ENCODE results near the gene MYRIP. TPM values are rescaled to one million over a fixed set of nuclear protein-coding genes. Genes with fewer than 3 reads are reported as not detected.

Gene MYRIP
- total and polyA plus RNA-seq, 2 of the 4 experiments (the other 2 are of a cell fraction): not detected

GRCh38 chr3:39762537-39763070 is 46.8 kb upstream of the MYRIP start:
- no peak overlapping the region for H2BK120ac ChIP-seq (ENCODE audit: low read depth, low read length)
- no peak overlapping the region for H2AK9ac ChIP-seq (replicated peaks; ENCODE audit: low read depth, low read length, poor library complexity)
- DNase-seq: no peak
- H3K27ac ChIP-seq (ENCODE audit: insufficient read depth, low read length): no peak overlapping the region
- no peak overlapping the region for H3K18ac ChIP-seq (ENCODE audit: low read depth, low read length)
- H2BK15ac ChIP-seq (ENCODE audit: low read depth, low read length): no peak overlapping the region
- H2AK5ac ChIP-seq (ENCODE audit: low read depth, low read length): no peak overlapping the region
- no peaks in the 10 kb centered on the region for H3K79me1 ChIP-seq (ENCODE audit: low read depth in 1 of 2, low read length in 2 of 2)
- ChIA-PET POLR2A (ENCODE audit: unreplicated experiment) (no interaction called here), CTCF (interaction anchor here (0.7 kb wide), 1 partner anchor 29 kb away, joined by 4 read pairs; no protein-coding TSS in a partner anchor)
- no peak overlapping the region for H3K14ac ChIP-seq (replicated peaks; ENCODE audit: low read depth, low read length)
- no peak overlapping the region for H2BK5ac ChIP-seq (ENCODE audit: low read depth, low read length, poor library complexity, severe bottlenecking)
- H3K27me3 ChIP-seq (ENCODE audit: control insufficient read depth, insufficient read depth, low read length): no peaks in the 10 kb centered on the region
- no peak for ATAC-seq (ENCODE audit: low read depth)
- no peak overlapping the region for H3K4me2 ChIP-seq (ENCODE audit: low read depth, low read length)
- H3K9me1 ChIP-seq (ENCODE audit: insufficient read depth, low read length): no peaks in the 10 kb centered on the region
- no peaks in the 10 kb centered on the region for H4K20me1 ChIP-seq (ENCODE audit: insufficient read depth, low read length)
- H2AFZ ChIP-seq (replicated peaks; ENCODE audit: low read length, poor library complexity): no peak overlapping the region
- BruUV-seq (replicated peaks): no TSS peak
- no peak overlapping the region for H3K4ac ChIP-seq (ENCODE audit: low read depth, low read length)
- H3K4me1 ChIP-seq (ENCODE audit: control insufficient read depth, insufficient read depth, low read length): no peaks in the 10 kb centered on the region
- no peak overlapping the region for H3K9ac ChIP-seq (ENCODE audit: low read depth, low read length)
- H2BK20ac ChIP-seq (ENCODE audit: low read depth, low read length): no peak overlapping the region
- in situ Hi-C loops (cut with MboI; ENCODE audit: low sequenced_read_pairs) (no loop called here), dilution Hi-C loops (cut with HindIII; ENCODE audit: low sequenced_read_pairs, unreplicated experiment) (no loop called here), intact Hi-C loops (cut with micrococcal nuclease) (no loop called here)
- H4K5ac ChIP-seq (ENCODE audit: low read depth, low read length): no peak overlapping the region
- WGBS, 2 experiments (ENCODE audit: extremely low coverage in 2 of 2, insufficient read length in 1 of 2): no CpG with 5 or more reads among the region's 1 CpG
- H3K9me3 ChIP-seq (ENCODE audit: control insufficient read depth, insufficient read depth, low read length): peaks cover 4% of the 10 kb centered on the region
- H3K4me3 ChIP-seq (ENCODE audit: insufficient read depth, low read depth, low read length): no peak overlapping the region
- H3K56ac ChIP-seq (ENCODE audit: extremely low read depth, insufficient read depth, low read length): no peak overlapping the region
- no peak overlapping the region for H3K23ac ChIP-seq (ENCODE audit: low read depth, low read length)
- H4K8ac ChIP-seq (ENCODE audit: low read depth in 2 of 2, low read length in 2 of 2): no peak overlapping the region
- no peaks in the 10 kb centered on the region for H3K36me3 ChIP-seq (ENCODE audit: control insufficient read depth, insufficient read depth, low read length)
- no peak overlapping the region for H4K91ac ChIP-seq (ENCODE audit: insufficient read depth, low read depth, low read length)
- TF ChIP-seq RAD21 (IDR thresholded peaks at IDR 0.05; ENCODE audit: low read length) (no peak), RFX5 (IDR thresholded peaks at IDR 0.05; ENCODE audit: low read depth, low read length) (no peak), BHLHE40 (IDR thresholded peaks at IDR 0.05; ENCODE audit: low read depth, low read length) (no peak), MAFK (IDR thresholded peaks at IDR 0.05; ENCODE audit: low read depth, low read length) (no peak), FOS (IDR thresholded peaks at IDR 0.05; ENCODE audit: low read depth, low read length) (no peak), RCOR1 (IDR thresholded peaks at IDR 0.05; ENCODE audit: insufficient replicate concordance, low read length) (no peak), CEBPB (IDR thresholded peaks at IDR 0.05; ENCODE audit: low read depth, low read length) (no peak), MXI1 (IDR thresholded peaks at IDR 0.05; ENCODE audit: borderline replicate concordance, low read depth, low read length) (no peak)
